ENCODE measurements around the gene KCNK4. TPM values are rescaled to one million over a fixed set of nuclear protein-coding genes. Genes with fewer than 3 reads are reported as not detected.

The KCNK4 gene
- total and polyA plus RNA-seq, 2 donors (not counting 3 experiments of a cell fraction or from before 2014, with no cell fraction given) = 0.06 to 0.44 TPM

DNA sequence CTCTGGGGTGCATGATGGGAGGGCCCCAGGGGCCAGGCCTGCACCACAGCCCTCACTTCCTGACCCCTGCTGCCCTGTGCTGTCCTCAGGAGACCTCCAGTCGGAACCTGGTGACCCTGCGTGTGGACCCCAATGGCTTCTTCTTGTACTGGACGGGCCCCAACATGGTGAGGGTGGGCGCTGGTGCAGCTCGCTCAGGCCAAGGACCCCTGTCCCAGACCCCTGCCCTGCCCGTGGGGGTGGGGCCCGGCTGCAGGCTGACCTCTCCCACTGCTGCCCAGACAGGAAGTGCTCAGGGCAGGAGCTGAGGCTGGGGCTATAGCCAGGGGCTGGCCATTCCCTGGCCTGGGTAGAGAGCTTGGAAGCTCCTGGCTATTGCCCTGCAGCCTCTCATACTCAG, 36.8 kb upstream of the KCNK4 start:
- H3K27me3 ChIP-seq (ENCODE audit: control insufficient read depth in 2 of 2, insufficient read depth in 2 of 2, low read length in 2 of 2) = no peaks in the 10 kb centered on the region
- H3K27ac ChIP-seq (ENCODE audit: insufficient read depth, low read depth, low read length) = no peak overlapping the region
- DNase-seq (ENCODE audit: low read depth, low spot score) (no peak), FAIRE-seq (no peak)
- H3K9me1 ChIP-seq (replicated peaks; ENCODE audit: control insufficient read depth, extremely low read depth, insufficient read depth, low read length) = no peaks in the 10 kb centered on the region
- peaks cover 24% of the 10 kb centered on the region for H3K4me1 ChIP-seq (ENCODE audit: control insufficient read depth, extremely low read depth, insufficient read depth, low read length)
- no peak overlapping the region for H3K9ac ChIP-seq (replicated peaks; ENCODE audit: extremely low read depth, insufficient read depth, low read length)
- H4K20me1 ChIP-seq (replicated peaks; ENCODE audit: control insufficient read depth, extremely low read depth, insufficient read depth, low read length) = no peaks in the 10 kb centered on the region
- CTCF ChIA-PET = interaction anchor here (0.8 to 1.5 kb wide), 3 partner anchors 9 to 51 kb away, joined by 3 to 6 read pairs (median 4); partner anchors contain the start of gene ESRRA
- H3K79me2 ChIP-seq (ENCODE audit: control insufficient read depth, insufficient read depth, low read length) = peaks cover 32% of the 10 kb centered on the region
- POLR2A ChIA-PET = interaction anchor here (0.9 kb wide), 1 partner anchor 14 kb away, joined by 3 read pairs; no protein-coding TSS in a partner anchor
- TF ChIP-seq POLR2AphosphoS5 (IDR thresholded peaks at IDR 0.05; ENCODE audit: insufficient read depth, low read depth, low read length) = no peak
- no peak for TF ChIP-seq FOS (IDR thresholded peaks at IDR 0.05; ENCODE audit: borderline replicate concordance, insufficient read depth, low read length)
- no peak for TF ChIP-seq MYC (IDR thresholded peaks at IDR 0.05; ENCODE audit: low read depth, low read length)
- TF ChIP-seq EZH2 (IDR thresholded peaks at IDR 0.05; ENCODE audit: borderline replicate concordance, low read depth, low read length, severe bottlenecking) = no peak
- dilution Hi-C loops (cut with MboI; ENCODE audit: extremely low pct_ligation_motif_present, low sequenced_read_pairs) = no loop called here
- no peak overlapping the region for H2AFZ ChIP-seq (ENCODE audit: low read depth, low read length)
- H3K4me2 ChIP-seq (ENCODE audit: insufficient read depth, low read length) = no peak overlapping the region
- intact Hi-C loops (cut with micrococcal nuclease) = no loop called here
- peaks cover 8 to 29% of the 10 kb centered on the region in 2 experiments for H3K36me3 ChIP-seq (ENCODE audit: control insufficient read depth in 2 of 2, extremely low read depth in 1 of 2, insufficient read depth in 2 of 2, low read length in 2 of 2)
- H3K4me3 ChIP-seq (replicated peaks in 1 of 3; ENCODE audit: insufficient read depth in 1 of 3, low read depth in 1 of 3, low read length in 3 of 3) = no peak overlapping the region
- no peaks in the 10 kb centered on the region for H3K9me3 ChIP-seq (replicated peaks; ENCODE audit: control insufficient read depth, insufficient read depth, low read length)
- BruUV-seq (replicated peaks) = no TSS peak

DNA sequence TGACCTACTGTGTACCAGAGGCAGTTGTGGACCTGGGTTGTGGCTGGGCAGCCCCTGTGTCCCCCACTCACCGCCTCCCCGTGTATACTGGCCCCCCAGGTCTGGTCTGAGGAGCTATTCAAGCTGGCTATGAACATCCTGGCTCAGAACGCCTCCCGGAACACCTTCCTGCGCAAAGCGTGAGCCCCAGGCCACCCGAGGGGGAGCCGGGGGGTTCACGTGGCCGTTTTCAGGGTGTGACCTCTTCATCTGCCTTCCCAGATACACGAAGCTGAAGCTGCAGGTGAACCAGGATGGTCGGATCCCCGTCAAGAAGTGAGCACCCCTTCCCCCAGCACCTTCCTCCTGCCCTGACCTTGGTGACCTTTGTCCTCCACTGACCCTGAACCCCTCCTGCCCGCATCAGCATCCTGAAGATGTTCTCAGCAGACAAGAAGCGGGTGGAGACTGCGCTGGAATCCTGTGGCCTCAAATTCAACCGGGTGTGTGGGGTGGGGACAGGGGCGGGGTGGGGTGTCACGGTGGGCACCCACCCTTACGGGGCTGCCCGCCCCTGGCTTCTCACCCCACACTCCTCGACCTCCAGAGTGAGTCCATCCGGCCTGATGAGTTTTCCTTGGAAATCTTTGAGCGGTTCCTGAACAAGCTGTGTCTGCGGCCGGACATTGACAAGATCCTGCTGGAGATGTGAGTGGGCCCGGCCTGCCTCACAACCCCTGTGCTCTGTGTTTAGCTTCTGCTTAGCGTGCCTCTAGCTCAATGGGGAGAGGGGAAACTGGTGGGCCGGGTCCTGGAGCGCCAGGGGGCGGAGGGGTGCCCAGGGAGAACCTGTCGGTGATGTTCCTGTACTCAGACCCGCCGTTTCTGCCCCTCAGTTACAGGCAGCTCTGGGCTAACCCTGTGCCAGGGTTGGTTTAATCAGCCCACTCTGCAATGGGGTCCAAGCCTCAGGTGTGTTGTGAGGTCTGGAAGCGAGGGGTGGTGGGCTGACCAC, 35.7 kb upstream of the KCNK4 start:
- no peak overlapping the region for H3K9ac ChIP-seq (replicated peaks; ENCODE audit: extremely low read depth, insufficient read depth, low read length)
- no peak overlapping the region for H3K4me2 ChIP-seq (ENCODE audit: insufficient read depth, low read length)
- peaks cover 18% of the 10 kb centered on the region for H3K4me1 ChIP-seq (ENCODE audit: control insufficient read depth, extremely low read depth, insufficient read depth, low read length)
- BruUV-seq (replicated peaks) = no TSS peak
- no peak for DNase-seq (ENCODE audit: low read depth, low spot score)
- H3K9me3 ChIP-seq (replicated peaks; ENCODE audit: control insufficient read depth, insufficient read depth, low read length) = no peaks in the 10 kb centered on the region
- peaks cover 32% of the 10 kb centered on the region for H3K79me2 ChIP-seq (ENCODE audit: control insufficient read depth, insufficient read depth, low read length)
- ChIA-PET POLR2A (no interaction called here), CTCF (interaction anchor here (0.9 to 1.5 kb wide), 4 partner anchors 7 to 51 kb away, joined by 4 to 5 read pairs (median 4); no protein-coding TSS in a partner anchor)
- intact Hi-C loops (cut with micrococcal nuclease) = no loop called here
- H3K27me3 ChIP-seq (ENCODE audit: control insufficient read depth in 2 of 2, insufficient read depth in 2 of 2, low read length in 2 of 2) = no peaks in the 10 kb centered on the region
- no peak overlapping the region for H2AFZ ChIP-seq (ENCODE audit: low read depth, low read length)
- peaks cover 14 to 37% of the 10 kb centered on the region in 2 experiments for H3K36me3 ChIP-seq (ENCODE audit: control insufficient read depth in 2 of 2, extremely low read depth in 1 of 2, insufficient read depth in 2 of 2, low read length in 2 of 2)
- no peak overlapping the region for H3K4me3 ChIP-seq (replicated peaks in 1 of 3; ENCODE audit: insufficient read depth in 1 of 3, low read depth in 1 of 3, low read length in 3 of 3)
- H4K20me1 ChIP-seq (replicated peaks; ENCODE audit: control insufficient read depth, extremely low read depth, insufficient read depth, low read length) = no peaks in the 10 kb centered on the region
- no peaks in the 10 kb centered on the region for H3K9me1 ChIP-seq (replicated peaks; ENCODE audit: control insufficient read depth, extremely low read depth, insufficient read depth, low read length)
- H3K27ac ChIP-seq (ENCODE audit: insufficient read depth, low read depth, low read length) = no peak overlapping the region
- no peak for FAIRE-seq
- TF ChIP-seq FOS (IDR thresholded peaks at IDR 0.05; ENCODE audit: borderline replicate concordance, insufficient read depth, low read length) (no peak), JUN (IDR thresholded peaks at IDR 0.05; ENCODE audit: borderline replicate concordance, insufficient read depth, insufficient read length, low read depth) (no peak), POLR2A (IDR thresholded peaks at IDR 0.05; ENCODE audit: low read depth, low read length) (no peak), GATA2 (IDR thresholded peaks at IDR 0.05; ENCODE audit: insufficient read depth, insufficient read length, low read depth, low read length) (no peak), MYC (IDR thresholded peaks at IDR 0.05; ENCODE audit: low read depth, low read length) (no peak), POLR2AphosphoS5 (IDR thresholded peaks at IDR 0.05; ENCODE audit: insufficient read depth, low read depth, low read length) (no peak), EZH2 (IDR thresholded peaks at IDR 0.05; ENCODE audit: borderline replicate concordance, low read depth, low read length, severe bottlenecking) (no peak)
- TF ChIP-seq, protein P1, sequence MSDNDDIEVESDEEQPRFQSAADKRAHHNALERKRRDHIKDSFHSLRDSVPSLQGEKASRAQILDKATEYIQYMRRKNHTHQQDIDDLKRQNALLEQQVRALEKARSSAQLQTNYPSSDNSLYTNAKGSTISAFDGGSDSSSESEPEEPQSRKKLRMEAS (IDR thresholded peaks at IDR 0.05; ENCODE audit: insufficient read depth, insufficient read length) = no peak
- TF ChIP-seq, protein P2, sequence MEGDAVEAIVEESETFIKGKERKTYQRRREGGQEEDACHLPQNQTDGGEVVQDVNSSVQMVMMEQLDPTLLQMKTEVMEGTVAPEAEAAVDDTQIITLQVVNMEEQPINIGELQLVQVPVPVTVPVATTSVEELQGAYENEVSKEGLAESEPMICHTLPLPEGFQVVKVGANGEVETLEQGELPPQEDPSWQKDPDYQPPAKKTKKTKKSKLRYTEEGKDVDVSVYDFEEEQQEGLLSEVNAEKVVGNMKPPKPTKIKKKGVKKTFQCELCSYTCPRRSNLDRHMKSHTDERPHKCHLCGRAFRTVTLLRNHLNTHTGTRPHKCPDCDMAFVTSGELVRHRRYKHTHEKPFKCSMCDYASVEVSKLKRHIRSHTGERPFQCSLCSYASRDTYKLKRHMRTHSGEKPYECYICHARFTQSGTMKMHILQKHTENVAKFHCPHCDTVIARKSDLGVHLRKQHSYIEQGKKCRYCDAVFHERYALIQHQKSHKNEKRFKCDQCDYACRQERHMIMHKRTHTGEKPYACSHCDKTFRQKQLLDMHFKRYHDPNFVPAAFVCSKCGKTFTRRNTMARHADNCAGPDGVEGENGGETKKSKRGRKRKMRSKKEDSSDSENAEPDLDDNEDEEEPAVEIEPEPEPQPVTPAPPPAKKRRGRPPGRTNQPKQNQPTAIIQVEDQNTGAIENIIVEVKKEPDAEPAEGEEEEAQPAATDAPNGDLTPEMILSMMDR (IDR thresholded peaks at IDR 0.05; ENCODE audit: extremely low read depth in 1 of 2, insufficient read depth in 1 of 2, low read depth in 1 of 2, low read length in 2 of 2) = no peak
- dilution Hi-C loops (cut with MboI; ENCODE audit: extremely low pct_ligation_motif_present, low sequenced_read_pairs) = no loop called here

Data from endothelial cell of umbilical vein (primary cell).